ENCODE measurements around the gene SERPINA12.
"Not testable (repeated sequence)": the region's sequence is repeated elsewhere in the genome, so short reads cannot be mapped to it uniquely, and the experiment has no call there.

SERPINA12 gene

DNA sequence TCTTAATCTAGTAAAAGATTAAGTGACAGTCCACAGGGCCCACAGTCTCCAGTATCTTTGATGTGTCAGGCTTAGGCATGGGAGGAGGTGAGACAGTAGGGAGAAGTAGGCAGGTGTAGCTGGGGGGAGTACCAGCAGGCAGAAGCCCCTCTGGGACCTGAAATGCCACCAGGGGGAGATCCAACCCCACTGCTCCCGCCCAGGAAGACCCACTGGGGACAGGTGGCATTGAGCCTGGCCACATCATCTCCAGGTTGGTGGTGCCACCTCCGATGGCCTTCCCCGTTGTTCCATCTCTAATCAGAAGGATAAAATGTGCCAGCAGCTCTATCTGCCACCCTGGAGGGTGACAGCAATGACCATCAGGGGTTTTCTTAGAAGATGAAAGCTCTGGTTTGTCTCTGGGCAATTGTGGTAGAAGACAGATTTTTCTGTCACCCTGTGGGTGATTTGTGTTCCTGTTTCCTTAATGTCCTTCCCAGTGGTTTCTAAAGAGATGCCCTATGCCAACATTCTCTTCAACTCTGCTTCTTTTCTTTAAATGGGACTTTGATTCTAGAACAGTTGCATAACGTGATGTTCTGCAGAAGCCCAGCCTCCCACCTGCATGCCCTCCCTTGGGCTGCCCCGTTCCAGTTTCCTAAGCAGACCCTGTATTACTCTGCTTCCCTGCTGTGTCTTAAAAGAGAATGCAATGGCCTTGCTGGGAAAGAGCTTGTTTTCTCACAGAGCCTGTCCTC, 12.3 kb upstream of the SERPINA12 start:
- DNase-seq (ENCODE audit: low read depth in 2 of 2), result no peak
- no peak overlapping the region for H3K4me3 ChIP-seq (replicated peaks in 1 of 2; ENCODE audit: low read depth in 2 of 2, low read length in 2 of 2)
- TF ChIP-seq, protein P1, sequence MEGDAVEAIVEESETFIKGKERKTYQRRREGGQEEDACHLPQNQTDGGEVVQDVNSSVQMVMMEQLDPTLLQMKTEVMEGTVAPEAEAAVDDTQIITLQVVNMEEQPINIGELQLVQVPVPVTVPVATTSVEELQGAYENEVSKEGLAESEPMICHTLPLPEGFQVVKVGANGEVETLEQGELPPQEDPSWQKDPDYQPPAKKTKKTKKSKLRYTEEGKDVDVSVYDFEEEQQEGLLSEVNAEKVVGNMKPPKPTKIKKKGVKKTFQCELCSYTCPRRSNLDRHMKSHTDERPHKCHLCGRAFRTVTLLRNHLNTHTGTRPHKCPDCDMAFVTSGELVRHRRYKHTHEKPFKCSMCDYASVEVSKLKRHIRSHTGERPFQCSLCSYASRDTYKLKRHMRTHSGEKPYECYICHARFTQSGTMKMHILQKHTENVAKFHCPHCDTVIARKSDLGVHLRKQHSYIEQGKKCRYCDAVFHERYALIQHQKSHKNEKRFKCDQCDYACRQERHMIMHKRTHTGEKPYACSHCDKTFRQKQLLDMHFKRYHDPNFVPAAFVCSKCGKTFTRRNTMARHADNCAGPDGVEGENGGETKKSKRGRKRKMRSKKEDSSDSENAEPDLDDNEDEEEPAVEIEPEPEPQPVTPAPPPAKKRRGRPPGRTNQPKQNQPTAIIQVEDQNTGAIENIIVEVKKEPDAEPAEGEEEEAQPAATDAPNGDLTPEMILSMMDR (IDR thresholded peaks at IDR 0.05; ENCODE audit: low read depth, low read length), result no peak

DNA sequence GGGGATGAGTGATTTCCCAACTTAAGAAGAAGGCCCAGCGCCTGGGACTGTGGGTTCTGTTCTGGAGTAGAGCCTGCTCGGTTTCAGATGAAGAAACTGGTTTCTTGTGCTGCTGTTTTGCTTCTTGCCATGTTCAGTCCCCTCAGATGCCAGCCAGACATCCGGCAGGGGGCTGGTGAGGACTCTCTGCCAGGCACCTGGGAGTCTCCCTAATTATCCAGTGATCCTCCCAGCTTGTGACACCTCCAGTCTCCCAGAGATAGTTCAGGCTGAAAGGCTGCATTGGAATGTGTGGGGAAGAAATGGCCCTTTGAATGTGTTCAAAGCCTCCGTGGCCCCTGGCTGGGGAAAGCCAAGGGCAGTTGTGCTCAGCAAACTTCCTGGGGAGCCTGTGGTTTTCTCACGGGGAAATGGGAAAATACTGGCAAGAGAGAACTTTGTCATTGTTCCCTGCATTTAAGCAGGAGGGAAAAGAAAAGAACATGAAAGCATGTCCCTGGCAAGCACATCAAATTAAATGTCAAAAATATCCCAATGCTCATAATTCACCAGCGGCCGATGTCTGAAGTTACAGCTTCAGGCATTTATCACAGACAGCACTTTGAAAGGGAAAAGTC, 8.5 kb upstream of the SERPINA12 start:
- DNase-seq (ENCODE audit: low read depth in 2 of 2), result no peak
- no peak overlapping the region for H3K4me3 ChIP-seq (replicated peaks in 1 of 2; ENCODE audit: low read depth in 2 of 2, low read length in 2 of 2)
- TF ChIP-seq, protein P1 (IDR thresholded peaks at IDR 0.05; ENCODE audit: low read depth, low read length), result no peak

DNA sequence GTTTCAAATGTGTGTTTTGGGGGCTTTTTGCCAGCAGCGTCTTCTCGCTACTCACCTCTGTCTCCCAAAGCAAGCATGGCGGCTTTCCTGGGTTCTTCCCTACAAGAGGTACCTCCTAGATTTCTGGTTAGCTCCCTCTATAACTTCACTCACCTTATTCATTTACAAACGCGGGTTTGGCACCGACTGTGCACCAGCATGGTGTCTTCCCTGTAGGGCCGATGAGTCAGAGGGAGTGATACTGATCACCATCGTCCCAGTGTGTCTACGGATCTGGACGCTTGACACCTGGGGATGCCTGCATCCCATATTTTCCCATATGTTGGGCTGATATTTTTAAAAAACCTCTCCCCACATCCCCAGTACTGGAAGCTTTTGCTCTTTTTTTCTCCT, 8.0 kb upstream of the SERPINA12 start:
- H3K4me3 ChIP-seq (replicated peaks in 1 of 2; ENCODE audit: low read depth in 2 of 2, low read length in 2 of 2), result no peak overlapping the region
- DNase-seq (ENCODE audit: low read depth in 2 of 2), result no peak
- TF ChIP-seq, protein P1 (IDR thresholded peaks at IDR 0.05; ENCODE audit: low read depth, low read length), result no peak

DNA sequence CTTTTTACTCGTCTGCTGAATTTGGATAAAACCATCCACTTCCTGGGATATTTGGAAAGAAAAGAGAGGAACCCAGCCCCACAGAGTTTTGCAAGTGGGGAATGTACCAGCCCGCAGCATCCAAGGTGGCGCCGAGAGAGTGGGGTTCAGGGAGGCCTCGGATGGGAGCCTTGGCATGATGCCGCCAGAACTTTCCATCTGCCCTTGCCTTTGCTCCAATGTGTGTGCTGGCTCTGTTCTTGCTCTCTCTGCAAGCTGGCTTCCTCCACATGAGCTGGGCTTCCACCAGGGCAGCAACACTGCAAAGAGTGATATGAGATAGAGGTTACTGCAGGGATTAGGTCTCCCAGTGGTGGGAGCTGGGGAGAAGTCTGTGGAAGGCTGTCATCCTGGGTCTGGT, 6.6 kb upstream of the SERPINA12 start:
- TF ChIP-seq, protein P1 (IDR thresholded peaks at IDR 0.05; ENCODE audit: low read depth, low read length), result no peak
- no peak for DNase-seq (ENCODE audit: low read depth in 2 of 2)
- H3K4me3 ChIP-seq (replicated peaks in 1 of 2; ENCODE audit: low read depth in 2 of 2, low read length in 2 of 2), result no peak overlapping the region

DNA sequence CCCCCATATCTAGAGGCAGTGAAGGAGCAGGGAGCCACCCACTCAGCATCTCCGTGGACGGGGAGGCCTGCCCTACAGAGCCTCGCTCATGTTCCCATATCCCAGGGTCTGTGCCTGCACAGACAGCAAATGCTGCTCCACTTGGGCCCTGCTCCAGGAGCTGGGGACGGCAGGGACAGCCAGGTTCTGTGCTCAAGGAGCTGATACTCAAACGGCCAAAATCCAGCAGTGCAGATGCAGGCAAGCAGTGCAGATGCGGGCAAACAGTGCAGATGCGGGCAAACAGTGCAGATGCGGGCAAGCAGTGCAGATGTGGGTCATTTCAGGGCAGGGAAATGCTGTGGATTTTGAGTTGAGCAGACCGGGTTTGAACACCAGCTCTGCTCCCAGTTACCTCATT, 6.2 kb upstream of the SERPINA12 start:
- TF ChIP-seq, protein P1 (IDR thresholded peaks at IDR 0.05; ENCODE audit: low read depth, low read length), result no peak
- no peak overlapping the region for H3K4me3 ChIP-seq (replicated peaks in 1 of 2; ENCODE audit: low read depth in 2 of 2, low read length in 2 of 2)
- no peak for DNase-seq (ENCODE audit: low read depth in 2 of 2)

DNA sequence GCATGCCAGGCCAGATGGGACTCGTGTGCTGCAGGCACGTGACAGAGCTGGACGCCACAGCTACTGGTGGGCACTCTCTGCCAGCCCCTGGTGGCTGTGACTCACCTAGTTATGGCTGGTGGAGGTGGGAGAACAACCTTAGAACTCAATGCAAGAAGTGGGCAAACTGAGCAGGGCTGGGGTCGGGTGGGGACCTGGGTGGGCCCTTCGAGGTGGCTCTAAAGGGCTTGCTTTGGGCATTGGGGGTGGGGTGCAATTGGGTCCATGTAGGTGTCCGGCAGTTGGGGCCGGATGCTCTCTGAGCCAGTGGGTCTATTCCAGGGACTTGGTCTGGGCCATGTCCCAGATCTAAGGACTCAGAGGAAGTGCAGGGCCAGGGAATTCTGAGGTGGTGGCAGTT, 5.1 kb upstream of the SERPINA12 start:
- no peak for DNase-seq (ENCODE audit: low read depth in 2 of 2)
- H3K4me3 ChIP-seq (replicated peaks in 1 of 2; ENCODE audit: low read depth in 2 of 2, low read length in 2 of 2), result no peak overlapping the region
- TF ChIP-seq, protein P1 (IDR thresholded peaks at IDR 0.05; ENCODE audit: low read depth, low read length), result no peak

DNA sequence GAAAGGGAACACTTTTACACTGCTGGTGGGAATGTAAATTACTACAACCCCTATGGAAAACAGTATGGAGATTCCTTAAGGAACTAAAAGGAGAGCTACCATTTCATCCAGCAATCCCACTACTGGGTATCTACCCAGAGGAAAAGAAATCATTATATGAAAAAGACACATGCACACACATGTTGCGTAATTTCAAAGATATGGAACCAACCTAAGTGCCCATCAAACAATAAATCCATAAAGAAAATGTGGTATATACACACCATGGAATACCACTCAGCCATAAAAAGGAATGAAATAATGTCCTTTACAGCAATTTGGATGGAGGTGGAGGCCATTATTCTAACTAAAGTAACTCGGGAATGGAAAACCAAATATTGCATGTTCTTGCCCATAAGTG, 1.2 kb upstream of the SERPINA12 start:
- not testable (repeated sequence) for H3K4me3 ChIP-seq (replicated peaks in 1 of 2; ENCODE audit: low read depth in 2 of 2, low read length in 2 of 2); DNase-seq (ENCODE audit: low read depth in 2 of 2)
